HG03354 (cell line): ENCODE data around the gene BMP8B.
"Not testable (repeated sequence)": the region's sequence is repeated elsewhere in the genome, so short reads cannot be mapped to it uniquely, and the experiment has no call there.

Experiments used
- ATAC-seq: cut with Tn5 transposase; IDR thresholded peaks from one replicate; pipeline ENCODE4 v1.9.1; 2021; ENCODE audit warnings: mild to moderate bottlenecking; ENCODE audit not compliant: unreplicated experiment, poor library complexity, severe bottlenecking

The BMP8B gene

DNA sequence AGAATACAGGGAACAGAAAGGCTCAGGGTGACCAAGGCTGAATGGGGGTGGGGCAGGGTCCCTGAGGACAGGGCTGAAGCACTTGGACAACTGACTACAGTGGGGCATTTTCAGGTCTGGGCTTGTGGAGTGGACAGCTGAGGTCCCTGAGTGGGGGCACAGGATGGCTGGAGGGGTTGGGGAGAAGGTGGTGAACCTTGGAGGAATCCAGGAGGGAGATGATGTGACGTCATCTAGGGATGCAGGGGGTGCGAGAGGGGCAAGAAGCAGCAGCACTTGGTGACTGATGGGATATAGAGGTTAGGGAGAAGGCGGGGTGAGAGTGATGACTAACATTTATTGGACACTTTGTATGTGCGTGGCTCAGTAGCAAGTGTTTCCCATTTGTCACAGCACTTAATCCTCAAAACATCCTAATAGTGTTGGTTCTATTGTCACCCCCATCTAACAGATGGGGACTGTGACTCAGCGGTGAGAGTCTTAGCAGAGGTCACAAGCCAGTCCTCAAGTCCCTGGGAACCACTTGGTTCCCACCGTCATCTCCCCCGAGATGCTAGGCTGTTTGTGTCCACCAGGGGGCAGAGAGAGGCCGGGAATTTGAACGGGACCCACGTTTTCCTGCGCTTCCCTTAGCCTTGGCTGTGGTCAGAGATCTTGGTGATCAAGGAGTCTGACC is 27.9 kb upstream of the BMP8B start:
- peak; percentile 57 for ATAC-seq

DNA sequence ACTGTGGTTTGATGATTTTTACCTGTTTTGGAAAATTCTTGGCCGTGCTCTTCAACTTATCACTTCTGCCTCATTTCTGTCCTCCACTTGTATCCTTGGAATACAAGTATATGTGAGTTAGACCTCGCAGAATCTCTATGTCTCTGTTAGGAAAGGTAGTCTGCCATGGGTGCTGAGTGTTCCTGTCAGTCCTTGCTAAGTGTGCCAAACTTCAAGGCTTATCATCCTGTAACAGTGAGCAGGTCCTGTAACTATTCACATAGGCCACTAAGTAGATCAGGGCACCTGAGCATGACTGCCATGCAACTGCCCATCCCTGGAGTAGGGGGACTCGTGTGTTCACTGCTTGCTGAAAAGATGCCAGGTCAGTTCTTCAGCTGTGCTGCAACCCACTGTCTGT is 24.2 kb upstream of the BMP8B start:
- no peak for ATAC-seq

DNA sequence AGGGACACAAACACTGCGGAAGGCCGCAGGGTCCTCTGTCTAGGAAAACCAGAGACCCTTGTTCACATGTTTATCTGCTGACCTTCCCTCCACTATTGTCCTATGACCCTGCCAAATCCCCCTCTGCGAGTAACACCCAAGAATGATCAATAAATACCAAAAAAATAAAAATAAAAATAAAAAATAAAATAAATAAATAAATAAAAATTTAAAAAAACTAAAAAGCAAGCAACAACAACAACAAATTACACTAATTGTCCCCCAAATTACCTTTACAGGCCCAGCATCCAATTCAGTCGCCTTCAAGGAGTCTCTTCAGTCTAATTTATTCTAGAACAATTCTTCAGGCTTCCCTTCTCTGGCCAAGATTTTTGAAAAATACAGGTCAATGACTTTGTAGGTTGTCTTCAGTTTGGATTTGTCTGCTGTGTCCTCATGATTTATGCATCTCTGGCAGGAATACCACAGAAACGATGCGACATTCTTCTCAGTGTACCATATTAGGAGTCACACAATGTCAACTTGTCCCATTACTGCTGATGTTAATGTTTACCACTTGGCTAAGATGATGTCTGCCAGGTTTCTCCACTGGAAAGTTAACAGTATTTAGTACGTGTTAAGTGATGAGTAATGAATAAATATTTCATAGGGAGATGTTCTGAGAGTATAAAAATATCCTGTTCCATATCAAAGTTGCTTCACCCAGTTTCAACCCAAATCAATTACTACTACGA is 20.3 kb upstream of the BMP8B start:
- no peak for ATAC-seq

DNA sequence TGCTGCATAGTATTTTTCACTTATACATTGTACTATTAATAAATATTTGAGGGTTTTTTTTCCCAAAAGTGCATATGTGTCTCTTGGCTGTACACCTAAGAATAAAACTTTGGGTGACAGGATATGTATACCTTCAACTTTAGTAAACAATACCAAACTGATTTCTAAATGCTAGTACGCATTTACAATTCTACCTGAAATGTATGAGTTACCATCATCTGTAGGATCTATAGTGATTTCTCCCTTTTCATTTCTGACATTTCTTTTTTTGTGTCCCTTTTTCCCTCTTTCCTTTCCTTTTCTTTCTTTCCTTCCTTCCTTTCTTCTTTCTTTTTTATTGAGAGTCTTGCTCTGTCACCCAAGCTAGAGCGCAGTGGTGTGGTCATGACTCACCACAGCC is 16.7 kb upstream of the BMP8B start:
- ATAC-seq, result no peak

DNA sequence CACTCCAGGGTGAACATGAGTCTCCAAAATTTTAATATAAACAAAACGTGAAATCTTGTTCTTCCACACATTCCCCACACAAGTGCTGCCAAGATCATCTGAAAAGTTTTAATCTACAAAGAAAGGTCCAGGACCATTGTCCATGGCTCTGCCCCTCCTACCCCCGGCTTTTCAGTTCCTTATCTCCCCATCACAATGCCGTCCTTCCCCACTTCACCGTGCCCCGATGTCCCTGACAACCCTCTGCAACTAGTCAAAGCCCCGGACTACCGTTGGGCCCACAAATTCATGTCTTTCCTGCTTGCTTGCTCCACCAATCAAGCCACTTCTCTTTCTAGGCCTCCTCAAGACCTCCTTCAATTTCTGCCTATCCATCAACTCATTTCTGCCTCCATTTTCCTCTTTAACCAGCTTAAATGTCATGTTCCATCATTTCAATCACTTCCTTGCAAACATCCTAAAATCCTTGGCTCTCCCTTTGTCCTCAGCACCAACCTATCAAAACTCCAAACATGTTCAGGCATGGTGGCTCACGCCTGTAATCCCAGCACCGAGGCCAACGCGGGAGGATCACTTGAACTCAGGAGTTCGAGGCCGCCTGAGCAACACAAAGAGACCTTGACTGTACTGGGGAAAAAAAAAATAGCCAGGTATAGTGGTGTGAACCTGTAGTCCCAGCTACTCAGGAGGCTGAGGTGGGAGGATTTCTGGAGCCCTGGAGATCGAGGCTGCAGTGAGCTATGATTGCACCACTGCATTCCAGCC is 14.0 kb upstream of the BMP8B start:
- ATAC-seq, result no peak

- ATAC-seq, result no peak
Observed at GRCh38 chr1:39800471-39800835, 11.8 kb upstream of the BMP8B start.

DNA sequence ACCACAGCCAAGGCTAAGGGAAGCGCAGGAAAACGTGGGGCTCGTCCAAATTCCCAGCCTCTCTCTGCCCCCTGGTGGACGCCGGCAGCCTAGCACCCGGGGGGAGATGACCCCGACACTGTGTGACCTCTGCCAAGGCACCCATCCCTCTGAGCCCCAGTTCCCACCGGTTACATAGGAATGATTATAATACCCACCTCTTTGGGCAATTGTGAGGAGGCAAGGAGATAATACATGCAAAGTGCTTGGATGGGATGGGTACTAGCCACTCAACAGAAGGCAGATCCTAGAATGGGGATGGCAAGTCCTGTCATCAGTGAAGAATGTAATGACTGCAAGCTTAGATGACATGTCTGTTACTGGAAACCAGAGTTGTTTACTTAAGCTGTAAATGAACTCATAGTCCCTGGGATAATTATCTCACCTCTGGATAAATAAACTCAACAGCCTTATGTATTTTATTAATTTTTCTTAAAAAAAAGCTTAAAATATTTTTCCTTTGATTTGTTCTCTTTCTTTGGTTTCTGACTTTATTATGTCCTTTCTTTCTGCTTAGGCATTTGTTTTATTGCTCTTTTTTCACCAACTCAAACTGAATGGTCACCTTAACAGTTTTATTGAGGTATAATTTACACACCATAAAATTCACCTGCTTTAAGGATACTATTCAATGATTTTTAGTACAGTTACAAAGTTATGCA is 11.3 kb upstream of the BMP8B start:
- ATAC-seq, result peak; percentile 62

GRCh38 chr1:39798859-39799769 is 10.4 kb upstream of the BMP8B start:
- peak; percentile 97 for ATAC-seq

- no peak for ATAC-seq
Observed at GRCh38 chr1:39795651-39796050, 7.0 kb upstream of the BMP8B start.

GRCh38 chr1:39791838-39792237 is 3.2 kb upstream of the BMP8B start:
- no peak for ATAC-seq

GRCh38 chr1:39789571-39790110 is 976 bp upstream of the BMP8B start:
- no peak for ATAC-seq

DNA sequence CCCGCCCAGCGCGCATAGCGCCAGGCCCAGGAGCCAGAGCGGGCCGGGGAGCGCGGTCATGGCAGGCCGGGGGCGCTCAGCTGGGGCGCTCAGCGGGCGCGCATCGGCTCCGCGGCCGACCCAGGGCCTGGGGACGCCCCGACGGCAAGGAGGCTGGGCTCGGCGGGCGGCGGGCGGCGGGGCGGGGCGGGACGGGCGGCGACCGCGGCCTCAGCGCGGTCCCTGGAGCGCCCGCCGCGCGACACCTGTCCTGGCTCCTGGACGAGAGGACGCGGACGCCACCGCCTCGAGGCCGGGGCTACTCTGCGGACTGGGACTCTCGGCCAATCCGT is 273 bp downstream of the BMP8B start:
- ATAC-seq, result peak; percentile 17

GRCh38 chr1:39787964-39788363 is 701 bp downstream of the BMP8B start:
- not testable (repeated sequence) for ATAC-seq

GRCh38 chr1:39787468-39787867 is 1.2 kb downstream of the BMP8B start:
- no peak for ATAC-seq

GRCh38 chr1:39787108-39787375 is 1.6 kb downstream of the BMP8B start:
- ATAC-seq, result not testable (repeated sequence)

DNA sequence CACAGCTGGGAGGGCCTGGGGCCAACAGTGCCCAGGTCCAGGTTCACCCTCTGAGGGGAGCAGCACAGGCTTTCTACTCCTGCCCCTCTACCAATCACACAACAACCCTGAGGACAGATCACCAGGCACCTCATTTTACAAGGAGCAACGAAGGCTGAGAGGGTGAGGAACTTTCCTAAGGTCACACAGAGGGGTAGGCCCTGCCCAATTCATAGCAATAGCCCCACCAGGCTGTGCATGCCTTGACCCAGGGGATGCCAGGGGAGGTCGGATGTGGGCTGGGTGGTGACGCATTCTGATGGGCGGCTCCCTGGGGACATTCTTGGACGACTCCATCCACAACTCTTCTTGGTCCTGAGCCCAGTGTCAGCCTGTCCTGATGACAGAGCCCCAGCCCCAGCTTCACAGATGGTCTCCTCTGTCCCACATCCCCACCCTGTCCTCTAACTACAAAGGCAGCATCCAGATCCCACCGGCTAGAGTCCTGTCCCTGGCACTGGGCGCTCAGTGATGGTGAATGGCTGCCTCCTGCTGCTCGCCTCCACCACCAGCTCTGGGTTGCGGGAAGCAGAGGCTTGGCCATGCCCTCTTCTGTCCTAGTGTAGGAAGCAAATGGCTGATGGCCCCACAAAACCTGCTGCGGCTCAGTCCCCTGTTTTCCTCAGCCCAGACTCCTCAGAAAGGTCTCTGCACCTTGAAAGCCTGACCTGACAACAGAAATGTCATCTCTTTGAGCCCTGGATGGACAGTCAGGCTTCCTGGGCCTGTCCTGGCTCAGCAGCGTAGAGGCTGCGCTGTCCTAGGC is 2.2 kb downstream of the BMP8B start:
- ATAC-seq, result not testable (repeated sequence)

GRCh38 chr1:39782685-39783084 is 6.0 kb downstream of the BMP8B start:
- not testable (repeated sequence) for ATAC-seq

GRCh38 chr1:39782103-39782502 is 6.6 kb downstream of the BMP8B start:
- no peak for ATAC-seq

- no peak for ATAC-seq
Observed at GRCh38 chr1:39781349-39781715, 7.3 kb downstream of the BMP8B start.
